ENCODE data around the gene LOXL3.

The LOXL3 gene

DNA sequence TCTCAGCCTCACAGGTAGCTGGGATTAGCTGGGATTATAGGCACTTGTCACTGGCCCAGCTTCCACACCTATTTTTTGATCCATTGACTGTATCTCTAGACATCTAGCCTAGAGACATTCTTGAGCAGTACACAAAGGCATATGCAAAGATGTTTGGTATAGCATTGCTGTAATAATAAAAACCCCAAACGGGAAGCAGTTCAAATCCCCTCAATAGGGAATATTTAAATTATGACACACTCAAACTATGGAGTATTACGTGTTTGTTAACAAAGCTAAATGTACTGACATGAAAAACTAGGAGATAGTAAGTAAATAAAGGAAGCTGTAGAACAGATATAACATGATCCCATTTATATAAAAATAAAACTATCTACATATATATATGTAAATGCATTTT, 28.4 kb upstream of the LOXL3 start:
- no peak for TF ChIP-seq POLR2A (IDR thresholded peaks at IDR 0.05; ENCODE audit: low read depth, low read length)
- DNase-seq (ENCODE audit: insufficient read length, low spot score) = no peak
- no peak for FAIRE-seq

DNA sequence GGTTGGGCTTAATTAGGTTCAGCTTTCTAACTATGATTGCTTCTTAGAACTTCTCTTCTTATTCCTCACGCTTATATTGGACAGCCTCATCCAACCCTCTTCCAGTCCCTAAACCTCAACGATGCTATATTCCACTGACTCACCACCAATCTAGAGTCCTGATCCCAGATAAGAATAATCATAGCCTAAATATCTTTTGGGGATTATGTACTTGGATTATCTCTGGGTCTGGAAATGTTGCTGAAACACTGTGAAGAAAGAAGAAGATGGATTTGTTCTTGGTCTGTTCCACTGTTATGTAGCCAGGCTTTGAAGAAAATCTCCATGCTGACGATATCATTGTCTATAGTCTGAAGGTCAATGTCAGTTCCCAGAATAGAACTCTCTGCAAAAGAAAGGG, 27.7 kb upstream of the LOXL3 start:
- TF ChIP-seq POLR2A (IDR thresholded peaks at IDR 0.05; ENCODE audit: low read depth, low read length) = no peak
- FAIRE-seq (no peak), DNase-seq (ENCODE audit: insufficient read length, low spot score) (no peak)

GRCh38 chr2:74578408-74578807, 24.7 kb upstream of the LOXL3 start:
- TF ChIP-seq POLR2A (IDR thresholded peaks at IDR 0.05; ENCODE audit: low read depth, low read length) = no peak
- FAIRE-seq = no peak

GRCh38 chr2:74577448-74577847, 23.7 kb upstream of the LOXL3 start:
- FAIRE-seq (no peak), DNase-seq (ENCODE audit: insufficient read length, low spot score) (no peak)
- no peak for TF ChIP-seq POLR2A (IDR thresholded peaks at IDR 0.05; ENCODE audit: low read depth, low read length)

More at GRCh38 chr2:74578408-74578807, 24.7 kb upstream of the LOXL3 start:
- DNase-seq (ENCODE audit: insufficient read length, low spot score) = no peak

GRCh38 chr2:74576863-74577229, 23.1 kb upstream of the LOXL3 start:
- FAIRE-seq = no peak
- no peak for DNase-seq (ENCODE audit: insufficient read length, low spot score)
- no peak for TF ChIP-seq POLR2A (IDR thresholded peaks at IDR 0.05; ENCODE audit: low read depth, low read length)

DNA sequence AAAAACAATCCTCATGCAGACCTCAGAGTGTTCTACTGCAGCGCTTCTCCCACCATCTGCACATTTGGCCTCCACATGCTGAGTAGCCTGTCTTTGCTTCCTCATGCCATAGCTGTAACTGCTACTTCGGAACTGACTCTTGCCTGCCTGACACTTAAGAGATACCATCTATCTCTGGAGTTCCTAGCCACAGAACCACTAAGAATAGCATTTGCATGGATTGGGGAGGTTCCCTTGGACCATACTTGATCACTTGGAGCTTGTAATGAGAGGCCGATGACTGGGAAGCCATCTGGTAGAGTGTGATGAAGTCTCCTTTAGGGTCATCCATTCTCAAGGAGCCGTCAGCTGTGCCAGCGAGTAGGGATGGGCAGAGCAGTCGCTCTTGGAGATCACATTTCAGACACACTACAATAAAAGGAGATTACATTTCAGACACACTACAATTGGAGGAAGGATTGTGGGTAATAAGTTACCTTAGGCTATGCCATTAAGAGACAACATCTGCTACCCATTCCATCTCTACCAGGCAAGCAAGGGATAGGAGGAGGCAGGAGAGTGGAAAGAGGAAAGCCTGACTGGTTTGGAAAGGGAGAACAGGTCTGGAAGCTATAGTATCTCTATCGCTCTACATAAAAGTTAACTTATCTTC, 22.6 kb upstream of the LOXL3 start:
- no peak for DNase-seq (ENCODE audit: insufficient read length, low spot score)

DNA sequence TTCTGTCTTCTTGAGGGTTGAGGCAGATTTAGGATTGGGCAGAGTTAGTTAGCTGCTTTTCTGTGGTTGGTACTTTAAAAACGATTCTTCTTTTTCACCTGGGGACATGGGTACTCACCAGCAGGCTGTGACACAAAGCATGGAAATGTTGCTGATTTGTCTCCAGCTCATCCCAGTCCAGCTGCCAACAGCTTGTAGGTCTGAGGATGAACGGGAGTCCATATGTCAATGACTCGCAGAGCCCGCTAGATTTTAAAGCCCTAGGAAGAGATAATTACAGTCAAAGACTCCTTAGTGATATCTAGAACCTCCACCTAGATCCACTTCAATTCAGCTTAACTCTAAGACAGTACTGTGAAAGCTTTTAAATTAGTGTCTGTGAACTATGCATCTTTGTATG, 21.6 kb upstream of the LOXL3 start:
- TF ChIP-seq POLR2A (IDR thresholded peaks at IDR 0.05; ENCODE audit: low read depth, low read length) = no peak
- FAIRE-seq = no peak
- no peak for DNase-seq (ENCODE audit: insufficient read length, low spot score)

More for the DNA sequence above, 22.6 kb upstream of the LOXL3 start:
- FAIRE-seq = no peak
- TF ChIP-seq POLR2A (IDR thresholded peaks at IDR 0.05; ENCODE audit: low read depth, low read length) = no peak

GRCh38 chr2:74573747-74574562, 20.2 kb upstream of the LOXL3 start:
- FAIRE-seq (peak; percentile 94), DNase-seq (ENCODE audit: insufficient read length, low spot score) (no peak)
- TF ChIP-seq POLR2A (IDR thresholded peaks at IDR 0.05; ENCODE audit: low read depth, low read length) = no peak

DNA sequence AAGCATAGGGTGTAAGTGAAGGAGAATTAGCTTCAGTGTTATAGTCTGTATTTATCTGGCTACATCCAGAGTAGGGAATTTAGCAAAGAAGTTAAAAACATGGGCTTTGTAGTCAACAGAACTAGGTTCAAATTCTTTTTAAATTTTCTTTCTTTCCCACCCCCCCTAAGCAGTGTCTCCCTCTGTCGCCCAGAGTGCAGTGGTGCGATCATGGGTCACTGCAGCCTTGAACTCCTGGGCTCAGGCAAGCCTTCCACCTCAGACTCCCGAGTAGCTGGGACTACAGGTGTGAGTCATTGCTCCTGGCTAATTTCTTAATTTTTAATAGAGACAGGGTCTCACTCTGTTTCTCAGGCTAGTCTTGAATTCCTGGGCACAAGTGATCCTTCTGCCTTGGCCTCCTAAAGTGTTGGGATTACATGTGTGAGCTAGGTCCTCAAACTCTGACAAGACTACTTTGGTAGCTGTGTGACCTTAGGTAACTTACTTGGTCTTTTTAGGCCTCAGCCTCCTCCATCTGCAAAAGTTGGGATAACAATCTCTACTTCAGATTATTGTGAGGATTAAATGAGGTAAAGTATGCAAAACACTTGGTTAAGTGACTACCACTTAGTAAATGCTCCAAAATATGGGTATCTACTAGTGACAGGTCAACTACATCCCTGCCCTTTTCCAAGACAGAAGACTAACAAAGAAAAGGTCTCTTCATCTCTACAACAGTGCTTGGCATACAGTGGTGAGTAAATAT, 18.6 kb upstream of the LOXL3 start:
- DNase-seq (ENCODE audit: insufficient read length, low spot score) = no peak
- no peak for TF ChIP-seq POLR2A (IDR thresholded peaks at IDR 0.05; ENCODE audit: low read depth, low read length)
- no peak for FAIRE-seq

DNA sequence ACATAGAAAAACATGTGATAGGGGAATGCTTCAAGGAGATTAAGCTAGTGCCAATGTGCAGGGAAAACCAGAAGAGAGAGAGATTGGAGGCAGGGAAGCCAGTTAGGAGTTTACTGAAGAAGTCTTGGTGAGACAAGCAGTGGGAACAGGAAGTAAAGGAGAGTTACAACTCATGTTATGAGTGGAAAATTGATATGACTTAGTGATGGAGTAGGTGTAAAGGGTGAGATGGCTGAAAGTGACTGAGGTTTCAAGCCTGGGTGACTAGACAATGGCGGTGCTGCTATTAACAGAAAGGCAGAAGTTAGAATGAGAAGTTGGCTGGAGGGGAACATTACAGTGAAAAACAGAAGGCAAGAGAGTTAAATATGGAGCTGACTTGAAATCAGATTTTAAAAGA, 17.3 kb upstream of the LOXL3 start:
- no peak for TF ChIP-seq POLR2A (IDR thresholded peaks at IDR 0.05; ENCODE audit: low read depth, low read length)
- DNase-seq (ENCODE audit: insufficient read length, low spot score) (no peak), FAIRE-seq (no peak)

DNA sequence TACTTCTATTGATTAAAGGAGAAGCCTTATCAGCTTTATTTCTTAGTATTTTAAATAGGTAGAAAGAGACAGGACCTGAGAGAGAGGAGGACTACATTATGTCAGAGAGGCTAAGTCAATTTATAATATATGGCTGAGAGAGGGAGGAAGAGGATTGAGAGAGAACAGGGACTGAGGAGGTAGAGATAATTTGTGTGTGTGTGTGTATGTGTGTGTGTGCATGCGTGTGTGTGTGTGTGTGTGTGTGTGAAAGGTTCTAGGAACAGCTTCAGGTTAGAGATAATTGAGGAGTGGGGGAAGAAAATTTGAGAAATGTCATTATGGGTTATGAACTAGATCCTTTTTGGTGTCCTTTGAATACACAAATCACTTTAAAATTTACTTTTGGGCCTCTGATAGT, 15.9 kb upstream of the LOXL3 start:
- no peak for FAIRE-seq
- TF ChIP-seq POLR2A (IDR thresholded peaks at IDR 0.05; ENCODE audit: low read depth, low read length) = no peak

GRCh38 chr2:74567881-74568280, 14.1 kb upstream of the LOXL3 start:
- FAIRE-seq = peak; percentile 64
- TF ChIP-seq POLR2A (IDR thresholded peaks at IDR 0.05; ENCODE audit: low read depth, low read length) = no peak
- DNase-seq (ENCODE audit: insufficient read length, low spot score) = no peak

More for the DNA sequence above, 15.9 kb upstream of the LOXL3 start:
- DNase-seq (ENCODE audit: insufficient read length, low spot score) = no peak

- TF ChIP-seq POLR2A (IDR thresholded peaks at IDR 0.05; ENCODE audit: low read depth, low read length) = no peak
- no peak for FAIRE-seq
- DNase-seq (ENCODE audit: insufficient read length, low spot score) = no peak
Measured at GRCh38 chr2:74566754-74567085, 13.0 kb upstream of the LOXL3 start.

GRCh38 chr2:74566076-74566753, 12.5 kb upstream of the LOXL3 start:
- no peak for TF ChIP-seq POLR2A (IDR thresholded peaks at IDR 0.05; ENCODE audit: low read depth, low read length)
- no peak for DNase-seq (ENCODE audit: insufficient read length, low spot score)
- no peak for FAIRE-seq
